Heart left ventricle (tissue), 16 donors: ENCODE results near the gene CASZ1. TPM values are rescaled to one million over a fixed set of nuclear protein-coding genes. Genes with fewer than 3 reads are reported as not detected.

Experiments
- ATAC-seq, 4 donors: fragments of 200-7000 bp; cut with Tn5 transposase; one replicate each; pipeline ENCODE4 v1.9.1; 2020 to 2022; ENCODE audit warnings: moderate library complexity in 4 of 4, mild to moderate bottlenecking in 3 of 4, moderate number of reproducible peaks in 1 of 4
- DNase-seq, 5 donors: peaks; one replicate each; pipeline ENCODE4 v3.0.0-alpha.2; 2020
- H3K27ac ChIP-seq, 12 donors: fragments of 200-600 bp; sonication (generic) in 4 of 12; one replicate each; pipeline versions ENCODE4 v1.5.0 to v1.8.0; 2016 to 2022; ENCODE audit warnings: mild to moderate bottlenecking in 2 of 12
- H3K27me3 ChIP-seq, 9 donors: fragments of 200-600 bp; sonication (generic) in 2 of 9; one replicate each; pipeline versions ENCODE4 v1.5.1 to v1.8.0; 2016 to 2022; ENCODE audit warnings: mild to moderate bottlenecking in 3 of 9
- H3K36me3 ChIP-seq, 9 donors: fragments of 200-600 bp; sonication (generic) in 2 of 9; one replicate each; pipeline versions ENCODE4 v1.5.0 to v1.8.0; 2018 to 2022; ENCODE audit warnings: mild to moderate bottlenecking in 2 of 9
- H3K4me1 ChIP-seq, 12 donors: fragments of 200-600 bp; sonication (generic) in 4 of 12; one replicate each; pipeline versions ENCODE4 v1.5.0 to v1.8.0; 2016 to 2022; ENCODE audit warnings: mild to moderate bottlenecking in 3 of 12
- H3K4me3 ChIP-seq, 12 donors: fragments of 200-600 bp; sonication (generic) in 4 of 12; one replicate each; pipeline versions ENCODE4 v1.5.0 to v1.8.0; 2017 to 2022; ENCODE audit warnings: mild to moderate bottlenecking in 9 of 12, moderate library complexity in 4 of 12
- H3K9me3 ChIP-seq, 12 donors: fragments of 200-600 bp; sonication (generic) in 4 of 12; one replicate each; pipeline versions ENCODE4 v1.5.0 to v1.8.0; 2016 to 2022; ENCODE audit warnings: mild to moderate bottlenecking in 1 of 12
- CTCF ChIP-seq, 12 donors: fragments of 200-600 bp; sonication (generic) in 4 of 12; IDR thresholded peaks; one replicate each; pipeline versions ENCODE4 v1.5.0 to v1.8.0; 2018 to 2022; ENCODE audit warnings: antibody characterized with exemption in 12 of 12, mild to moderate bottlenecking in 5 of 12
- POLR2A ChIP-seq, 2 donors: fragments of 450-650 bp; IDR thresholded peaks; one replicate each; pipeline ENCODE4 v1.6.1; 2017; ENCODE audit warnings: antibody characterized with exemption in 2 of 2, mild to moderate bottlenecking in 2 of 2, moderate library complexity in 2 of 2
- WGBS, 4 donors: extraction: QIAGEN DNeasy Blood & Tissue Kit in 2 of 4; methylation state at CpG; one replicate each; pipeline versions ENCODE4 v1.1.5 to v1.1.7; 2013 to 2018; 5-methylcytosine and 5-hydroxymethylcytosine counted together
- intact Hi-C, 10 donors: fragments of 100-400 bp; cut with DNase I; formaldehyde crosslinking; loops; one replicate each; pipeline versions ENCODE4 v1.11.1 to v1.14.2; 2022
- polyA plus RNA-seq, 2 donors: library from polyadenylated mRNA; stranded (reverse); fragments of 200-250 nt; gene quantifications; one replicate each; pipeline ENCODE4 v1.2.3, GENCODE V29; 2013
- total RNA-seq, 9 donors: library from RNA; depleted of rRNA in 2 of 9; stranded (reverse); fragments of >200 nt in 2 of 9; fragmentation: NEBNext Ultra II Directional in 3 of 9; extraction: Animal tissue kit (Norgen Biotek cat#: 25700) in 3 of 9; gene quantifications; one replicate each; pipeline versions ENCODE4 v1.1.0 to v1.2.4, GENCODE V29; 2016 to 2023
- donor health status: ischemic (EF 13 %, LVEDD 7.1; RV severe dilation, severe dysfunction).
- donor health status: healthy with polysubstance abuse.
- donor health status: DM: no; HTN: yes; CAD: no.
- donor health status: DM: no; HTN: no; CAD: no.
- donor health status: ischemic (EF 25% LVEDD 6.9; RV normal size, moderate dysfunction).
- donor health status: ischemic (EF 25% LVEDD 5.7; RV mildly dilated, moderate dysfunction).
- donor health status: healthy.
- donor health status: DM: yes; HTN: yes; CAD: no.
- donor health status: ischemic (EF 35%, LVEDD 5.7; RV mildly dilated, moderate dysfunction).
- donor health status: nonischemic (EF 11% LVEDD 7.7; RV severe dilation, severe dysfunction).
- donor health status: DM: yes; HTN: yes; CAD: no.
- donor health status: PGD.
- donor health status: ischemic (EF 29% LVEDD 5.4; RV normal size, mild dysfunction).
- donor health status: nonischemic (EF 23%, LVEDD 6.1; RV moderate dilation, normal function).

CASZ1 gene
- total and polyA plus RNA-seq, 11 donors: 28.8 to 84.9 (median 55.0) TPM

DNA sequence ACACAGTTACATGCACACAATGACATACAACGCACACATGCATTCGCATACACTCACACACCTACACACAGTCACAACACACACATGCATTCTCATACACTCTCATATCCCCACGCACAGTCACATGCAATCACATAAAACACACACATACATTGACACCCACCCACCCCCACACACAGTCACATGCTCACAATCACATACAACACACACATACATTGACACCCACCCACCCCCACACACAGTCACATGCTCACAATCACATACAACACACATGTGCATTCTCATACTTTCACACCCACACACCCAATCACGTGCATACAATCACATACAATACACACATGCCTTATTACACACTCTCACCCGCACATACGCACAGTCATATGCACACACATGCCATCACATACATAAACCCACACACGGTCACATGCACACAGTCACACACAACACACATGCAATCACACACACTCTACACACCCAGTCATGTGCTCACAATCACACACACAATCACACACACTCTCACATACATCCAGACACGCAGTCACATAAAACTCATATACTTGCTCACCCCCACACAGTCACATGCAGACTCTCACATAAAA, 134.3 kb downstream of the CASZ1 start:
- H3K4me1 ChIP-seq: peaks cover 0 to 63% (median 33%) of the 10 kb centered on the region in 12 donors
- ATAC-seq (no peak), DNase-seq (no peak)
- no peaks in the 10 kb centered on the region for H3K9me3 ChIP-seq
- intact Hi-C loops: loop anchor here in 1 of 10 donors (10.0 kb wide), 2 partner anchors 137 to 203 kb away; no protein-coding TSS in a partner anchor
- H3K27me3 ChIP-seq: no peaks in the 10 kb centered on the region
- no peak for TF ChIP-seq CTCF (IDR thresholded peaks at IDR 0.05)
- no peak for TF ChIP-seq POLR2A (IDR thresholded peaks at IDR 0.05)
- no peak overlapping the region for H3K4me3 ChIP-seq
- H3K36me3 ChIP-seq: peaks cover 0 to 29% (median 22%) of the 10 kb centered on the region in 9 donors
- peak overlapping the region in 6 of 12 donors; percentile 84 to 98 (median 93) for H3K27ac ChIP-seq
- WGBS, 4 donors: 94 to 96% (median 95%) methylated on average over 8 of the region's 8 CpGs

- H3K4me1 ChIP-seq: peaks cover 0 to 61% (median 27%) of the 10 kb centered on the region in 12 donors
Measured at GRCh38 chr1:10661453-10661852, 135.0 kb downstream of the CASZ1 start.

DNA sequence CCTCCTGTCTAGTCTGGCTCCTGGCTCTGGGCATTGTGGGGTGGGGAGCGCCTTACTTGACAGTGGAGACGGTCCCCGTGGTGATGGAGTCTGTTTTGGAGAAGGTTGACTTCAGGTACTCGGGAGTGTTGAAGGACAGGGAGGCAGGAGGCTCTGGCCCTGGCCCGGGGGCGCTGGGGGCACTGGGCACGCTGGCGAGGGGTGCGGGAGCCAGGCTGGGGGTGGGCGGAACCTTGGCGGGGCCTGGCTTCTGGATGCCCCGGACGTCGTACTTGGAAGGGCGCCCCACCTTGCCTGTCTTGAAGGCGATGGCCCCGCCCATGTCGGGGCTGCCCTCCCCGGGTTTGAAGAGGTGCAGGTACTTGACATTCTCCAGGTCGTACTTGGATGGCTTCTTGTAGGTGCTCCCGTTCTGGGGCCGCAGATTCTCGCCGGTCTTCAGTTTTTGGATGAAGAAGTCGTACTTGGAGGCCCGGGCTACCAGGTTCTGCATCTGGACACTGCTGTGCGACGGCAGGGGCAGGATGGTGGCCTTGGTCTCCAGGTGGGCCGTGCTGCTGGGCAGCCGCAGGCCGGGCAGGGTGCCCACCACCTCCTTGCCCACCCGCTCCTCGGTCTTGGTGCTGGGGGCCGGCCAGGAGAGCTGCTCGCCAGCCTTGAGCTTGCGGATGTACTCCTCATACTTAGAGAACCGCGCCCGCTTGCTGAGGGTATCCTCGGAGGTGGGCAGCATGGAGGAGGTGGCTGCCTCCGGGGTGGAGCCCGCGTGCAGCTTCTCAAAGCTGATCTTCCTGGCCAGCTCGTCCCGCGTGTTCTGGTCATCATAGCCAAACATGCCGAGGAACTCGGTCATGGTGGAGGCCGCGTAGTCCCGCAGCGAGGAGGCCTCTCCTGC, 136.6 kb downstream of the CASZ1 start:
- ATAC-seq (no peak), DNase-seq (no peak)
- peaks cover 0 to 45% (median 17%) of the 10 kb centered on the region in 12 donors for H3K4me1 ChIP-seq
- WGBS, 4 donors: 85 to 90% (median 87%) methylated on average over 38 to 52 of the region's 52 CpGs
- peaks cover 0 to 40% (median 25%) of the 10 kb centered on the region in 9 donors for H3K36me3 ChIP-seq
- intact Hi-C loops: loop anchor here in 2 of 10 donors (10.0 kb wide), 2 partner anchors 135 to 205 kb away; no protein-coding TSS in a partner anchor
- peak overlapping the region in 1 of 12 donors; percentile 86 for H3K27ac ChIP-seq
- H3K4me3 ChIP-seq: no peak overlapping the region
- no peaks in the 10 kb centered on the region for H3K9me3 ChIP-seq
- H3K27me3 ChIP-seq: no peaks in the 10 kb centered on the region
- no peak for TF ChIP-seq POLR2A (IDR thresholded peaks at IDR 0.05)
- TF ChIP-seq CTCF (IDR thresholded peaks at IDR 0.05): no peak

More at GRCh38 chr1:10661453-10661852, 135.0 kb downstream of the CASZ1 start:
- H3K9me3 ChIP-seq: no peaks in the 10 kb centered on the region
- intact Hi-C loops: loop anchor here in 1 of 10 donors (10.0 kb wide), 2 partner anchors 137 to 203 kb away; no protein-coding TSS in a partner anchor
- H3K27ac ChIP-seq: no peak overlapping the region
- peaks cover 0 to 36% (median 22%) of the 10 kb centered on the region in 9 donors for H3K36me3 ChIP-seq
- no peaks in the 10 kb centered on the region for H3K27me3 ChIP-seq
- ATAC-seq (no peak), DNase-seq (no peak)
- no peak for TF ChIP-seq POLR2A (IDR thresholded peaks at IDR 0.05)
- TF ChIP-seq CTCF (IDR thresholded peaks at IDR 0.05): no peak
- no peak overlapping the region for H3K4me3 ChIP-seq
- whole genome bisulfite sequencing, 4 donors: 91 to 96% (median 94%) methylated on average over 5 of the region's 5 CpGs

- TF ChIP-seq POLR2A (IDR thresholded peaks at IDR 0.05) (no peak), CTCF (IDR thresholded peaks at IDR 0.05) (no peak)
- DNase-seq (no peak), ATAC-seq (no peak)
- Histone ChIP-seq H3K9me3 (no peaks in the 10 kb centered on the region), H3K27me3 (no peaks in the 10 kb centered on the region), H3K27ac (peak overlapping the region in 1 of 12 donors; percentile 86), H3K4me1 (peaks cover 0 to 38% (median 16%) of the 10 kb centered on the region in 12 donors), H3K36me3 (peaks cover 0 to 37% (median 26%) of the 10 kb centered on the region in 9 donors), H3K4me3 (no peak overlapping the region)
- 94 to 95% (median 94%) methylated on average over 18 of the region's 18 CpGs for WGBS, 4 donors
- intact Hi-C loops: loop anchor here in 1 of 10 donors (10.0 kb wide), 1 partner anchor 206 kb away; no protein-coding TSS in a partner anchor
Measured at GRCh38 chr1:10659218-10659617, 137.2 kb downstream of the CASZ1 start.
